A549 (cell line): Measurements from ENCODE around the gene HSD11B1. TPM values are rescaled to one million over a fixed set of nuclear protein-coding genes. Genes with fewer than 3 reads are reported as not detected.

ENCODE experiments used
- ATAC-seq, 2 experiments: fragments of 200-7000 bp in 1 of 2; fragments of >200 bp in 1 of 2; cut with Nextera tagmentation in 1 of 2; cut with Tn5 transposase in 1 of 2; 3 replicates each; pipeline versions ENCODE4 v1.8.0 to v1.9.1; 2018 to 2020; ENCODE audit warnings: mild to moderate bottlenecking in 1 of 2, moderate library complexity in 1 of 2
- CTCF ChIA-PET: fragments of 300-600 bp; sonication (Branson Sonifier 250); formaldehyde crosslinking; extraction: SDS; loops from one replicate; lab custom pipeline; 2021; ENCODE audit warnings: antibody characterized with exemption, inconsistent platforms; lab: Yijun Ruan, JAX
- POLR2A ChIA-PET: fragments of 350-600 bp; formaldehyde crosslinking; extraction: SDS; loops from one replicate; lab custom pipeline; 2021; ENCODE audit warnings: antibody characterized with exemption, inconsistent platforms; lab: Yijun Ruan, JAX
- DNase-seq, 2 experiments: peaks; one replicate each; pipeline versions ENCODE4 v3.0.0 to v3.0.0-alpha.2; 2011 to 2016; ENCODE audit warnings: low read depth in 1 of 2, low spot score in 1 of 2
- FAIRE-seq: peaks from 2 replicates; lab custom pipeline; 2011; peaks lifted over from hg19 to GRCh38; lab: Jason Lieb, UNC
- H3K27ac ChIP-seq, 2 experiments: fragments of >200 bp; sonication (Bioruptor Twin); formaldehyde crosslinking; 3 replicates each; pipeline ENCODE4 v1.5.1; 2016 to 2017
- H3K4me1 ChIP-seq: fragments of >200 bp; sonication (Bioruptor Twin); formaldehyde crosslinking; 3 replicates; pipeline ENCODE4 v1.6.1; 2016
- H3K4me2 ChIP-seq: fragments of >200 bp; sonication (Bioruptor Twin); formaldehyde crosslinking; 3 replicates; pipeline ENCODE4 v1.6.1; 2016
- H3K4me3 ChIP-seq: fragments of >200 bp; sonication (Bioruptor Twin); formaldehyde crosslinking; 3 replicates; pipeline ENCODE4 v1.5.1; 2016
- H3K9me3 ChIP-seq: fragments of >200 bp; sonication (Bioruptor Twin); formaldehyde crosslinking; 3 replicates; pipeline ENCODE4 v1.6.1; 2016
- ATOH8 ChIP-seq: fragments of 250-450 bp; sonication (Bioruptor Pico); IDR thresholded peaks from 2 replicates; pipeline ENCODE4 v1.5.0; 2020; ENCODE audit warnings: low read depth, mild to moderate bottlenecking, moderate library complexity
- CBX2 ChIP-seq: fragments of 200-600 bp; sonication (generic); IDR thresholded peaks from 2 replicates; pipeline ENCODE4 v1.6.1; 2016; ENCODE audit warnings: low read depth, mild to moderate bottlenecking, borderline replicate concordance
- CEBPB ChIP-seq, 2 experiments: fragments of >200 bp in 1 of 2; sonication (Bioruptor Twin) in 1 of 2; formaldehyde crosslinking in 1 of 2; IDR thresholded peaks; 2 replicates each; pipeline ENCODE4 v1.6.1; 2012 to 2016
- CHD4 ChIP-seq: fragments of 200-600 bp; sonication (generic); IDR thresholded peaks from 2 replicates; pipeline ENCODE4 v1.6.1; 2016; ENCODE audit warnings: antibody characterized with exemption, mild to moderate bottlenecking, borderline replicate concordance
- ELK1 ChIP-seq: fragments of 150-350 bp; IDR thresholded peaks from 2 replicates; pipeline ENCODE4 v1.6.1; 2014; ENCODE audit warnings: low read depth, mild to moderate bottlenecking, low read length
- ESRRA ChIP-seq: fragments of 150-350 bp; IDR thresholded peaks from 2 replicates; pipeline ENCODE4 v1.6.1; 2014; ENCODE audit warnings: mild to moderate bottlenecking, low read length, borderline replicate concordance
- GATA3 ChIP-seq: IDR thresholded peaks from 2 replicates; pipeline ENCODE4 v1.6.1; 2012; ENCODE audit warnings: borderline replicate concordance
- HDAC2 ChIP-seq: fragments of 200-600 bp; sonication (generic); IDR thresholded peaks from 2 replicates; pipeline ENCODE4 v1.6.1; 2016
- HOXA7 ChIP-seq: fragments of 250-450 bp; sonication (Bioruptor Pico); IDR thresholded peaks from 2 replicates; pipeline ENCODE4 v1.5.0; 2020; ENCODE audit warnings: mild to moderate bottlenecking, moderate library complexity
- JUN ChIP-seq, 2 experiments: fragments of >200 bp; sonication (Bioruptor Twin); formaldehyde crosslinking; IDR thresholded peaks; 2 replicates in 1 of 2; 3 replicates in 1 of 2; pipeline ENCODE4 v1.6.1; 2016 to 2017
- NFE2L2 ChIP-seq: fragments of 150-350 bp; conservative IDR thresholded peaks from 2 replicates; pipeline ENCODE4 v1.6.1; 2014; ENCODE audit warnings: low read length
- RARB ChIP-seq: fragments of 250-450 bp; sonication (Bioruptor Pico); IDR thresholded peaks from 2 replicates; pipeline ENCODE4 v1.8.0; 2021; ENCODE audit warnings: mild to moderate bottlenecking, moderate library complexity
- RFX5 ChIP-seq: fragments of 450-650 bp; IDR thresholded peaks from 2 replicates; pipeline ENCODE4 v1.7.1; 2014; ENCODE audit warnings: antibody characterized with exemption, mild to moderate bottlenecking, moderate library complexity
- SREBF2 ChIP-seq: fragments of 450-650 bp; IDR thresholded peaks from 2 replicates; pipeline ENCODE4 v1.6.1; 2014; ENCODE audit warnings: mild to moderate bottlenecking, moderate library complexity
- ZC3H11A ChIP-seq: fragments of 450-650 bp; IDR thresholded peaks from 2 replicates; pipeline ENCODE4 v1.6.1; 2014; ENCODE audit warnings: antibody characterized with exemption, mild to moderate bottlenecking
- ZNF302 ChIP-seq: fragments of 250-450 bp; sonication (Bioruptor Pico); IDR thresholded peaks from 2 replicates; pipeline ENCODE4 v1.9.0; 2021; ENCODE audit warnings: inconsistent platforms, mild to moderate bottlenecking, moderate library complexity
- ZSCAN20 ChIP-seq: fragments of 250-450 bp; sonication (Bioruptor Pico); IDR thresholded peaks from 2 replicates; pipeline ENCODE4 v1.8.0; 2022; ENCODE audit warnings: mild to moderate bottlenecking, moderate library complexity
- WGBS: methylation state at CpG from one replicate; pipeline ENCODE4 v1.1.6; 2017; ENCODE audit errors: missing lambda C conversion rate; 5-methylcytosine and 5-hydroxymethylcytosine counted together
- polyA plus RNA-seq, 4 experiments: library from polyadenylated mRNA; depleted of rRNA in 3 of 4; stranded (reverse); fragments of >200 nt; fragmentation: RNase III in 1 of 4; extraction: RNeasy Plus Mini Kit Qiagen cat#74134 plus additional on column Dnase treatment in 1 of 4; gene quantifications; 2 replicates in 3 of 4; 3 replicates in 1 of 4; pipeline ENCODE4 v1.2.3, GENCODE V29; 2011 to 2017
- TF ChIP-seq, protein P1 (sequence below): IDR thresholded peaks from 2 replicates; pipeline ENCODE4 v1.6.1; 2012; ENCODE audit warnings: low read depth, borderline replicate concordance
- TF ChIP-seq, protein P2 (sequence below): fragments of 250-450 bp; sonication (Bioruptor Pico); IDR thresholded peaks from 2 replicates; pipeline ENCODE4 v1.5.0; 2021; ENCODE audit warnings: mild to moderate bottlenecking, moderate library complexity, borderline replicate concordance
- TF ChIP-seq, protein P3 (sequence below): fragments of >200 bp; sonication (Bioruptor Twin); formaldehyde crosslinking; IDR thresholded peaks from 3 replicates; pipeline ENCODE4 v1.6.1; 2016
- TF ChIP-seq, protein P4 (sequence below): IDR thresholded peaks from 2 replicates; pipeline ENCODE4 v1.6.1; 2012

HSD11B1 gene
- polyA plus RNA-seq, 2 of the 4 experiments (the other 2 are of a cell fraction): not detected

DNA sequence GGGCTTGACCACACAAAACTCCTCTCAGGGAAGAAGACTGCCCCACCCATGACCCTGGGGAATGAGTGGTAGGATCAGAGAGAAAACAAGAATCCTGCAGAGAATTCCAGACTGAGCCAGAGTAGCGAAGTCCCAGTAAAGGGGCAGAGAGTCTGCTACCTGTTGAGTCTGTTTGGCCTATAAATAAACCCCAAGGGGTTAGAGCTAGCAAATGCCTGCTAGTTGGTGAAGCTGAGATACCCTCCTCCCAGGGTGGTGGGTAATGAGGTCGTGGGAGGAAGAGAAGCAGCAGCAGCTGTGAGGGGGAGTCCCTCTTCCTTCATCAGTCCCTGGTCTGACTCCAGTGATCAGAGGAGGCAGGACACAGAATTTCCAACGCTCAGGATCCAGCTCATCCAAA lies 53.8 kb downstream of the HSD11B1 start (continued):
- TF ChIP-seq CEBPB (IDR thresholded peaks at IDR 0.05): no peak
- no peak for TF ChIP-seq JUN (IDR thresholded peaks at IDR 0.05)
- TF ChIP-seq, protein P1, sequence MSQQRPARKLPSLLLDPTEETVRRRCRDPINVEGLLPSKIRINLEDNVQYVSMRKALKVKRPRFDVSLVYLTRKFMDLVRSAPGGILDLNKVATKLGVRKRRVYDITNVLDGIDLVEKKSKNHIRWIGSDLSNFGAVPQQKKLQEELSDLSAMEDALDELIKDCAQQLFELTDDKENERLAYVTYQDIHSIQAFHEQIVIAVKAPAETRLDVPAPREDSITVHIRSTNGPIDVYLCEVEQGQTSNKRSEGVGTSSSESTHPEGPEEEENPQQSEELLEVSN: no peak

DNA sequence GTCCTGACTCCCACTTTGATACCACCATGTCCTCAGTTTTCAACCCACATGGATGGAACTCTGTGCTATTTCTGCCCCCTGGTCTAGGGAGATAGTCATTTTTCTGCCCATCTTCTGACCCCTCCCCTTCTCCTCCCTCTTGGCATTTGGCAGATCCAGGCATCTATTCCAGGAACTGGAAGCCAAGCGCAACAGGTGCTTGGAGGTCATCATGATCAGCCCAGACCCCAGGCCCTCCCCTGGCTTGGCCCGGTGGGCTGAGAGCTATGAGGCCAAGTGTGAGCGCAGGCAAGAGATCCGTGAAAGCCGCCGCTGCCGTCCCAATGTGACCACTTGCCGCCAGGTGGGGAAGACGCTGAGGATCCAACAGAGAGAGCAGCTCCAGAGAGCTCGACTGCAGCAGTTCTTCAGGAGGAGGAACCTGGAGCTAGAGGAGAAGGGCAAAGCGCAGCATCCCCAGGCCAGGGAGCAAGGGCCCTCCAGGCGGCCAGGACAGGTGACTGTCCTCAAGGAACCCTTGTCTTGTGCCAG lies 55.2 kb downstream of the HSD11B1 start:
- POLR2A ChIA-PET: no interaction called here

DNA sequence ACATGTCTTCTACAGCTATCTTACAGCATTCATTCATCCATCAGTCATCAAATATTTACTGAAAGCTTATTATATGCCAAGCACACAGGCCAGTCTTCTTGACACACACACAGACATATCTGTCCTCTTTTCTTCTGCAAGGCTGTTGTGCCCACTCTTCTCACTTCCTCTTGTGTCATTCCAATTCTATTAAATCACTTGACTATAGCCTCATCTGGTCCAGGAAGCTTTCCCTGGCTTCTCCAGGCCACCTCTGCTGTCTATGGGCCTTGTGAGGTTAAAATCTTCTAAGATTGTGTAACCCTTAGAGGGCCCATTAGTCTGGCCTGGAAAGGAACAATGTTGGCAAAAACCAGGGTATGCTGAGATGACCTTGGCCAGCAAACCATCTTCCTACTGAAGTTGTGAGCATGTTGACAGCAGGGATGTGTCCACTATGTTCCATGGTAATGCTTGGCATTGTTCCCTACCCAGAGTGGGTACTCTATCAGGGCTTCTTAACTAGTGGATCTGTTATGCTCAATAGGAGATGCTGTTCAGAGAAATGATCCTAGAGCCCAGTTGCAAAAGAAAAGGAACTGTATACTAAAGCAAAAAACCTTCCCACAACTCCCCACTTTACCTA lies 56.5 kb downstream of the HSD11B1 start:
- FAIRE-seq: no peak
- CTCF ChIA-PET: interaction anchor here (0.7 to 3.2 kb wide), 6 partner anchors 9 to 1748 kb away, joined by 3 to 22 read pairs (median 3); no protein-coding TSS in a partner anchor
- Histone ChIP-seq H3K27ac (no peak overlapping the region), H3K9me3 (no peaks in the 10 kb centered on the region)
- DNase-seq: no peak
- no peak for TF ChIP-seq CHD4
- TF ChIP-seq ELK1: no peak
- no peak for TF ChIP-seq ESRRA
- TF ChIP-seq GATA3: no peak
- TF ChIP-seq ZSCAN20 (CRISPR knock-in tag): no peak
- TF ChIP-seq, protein P2, sequence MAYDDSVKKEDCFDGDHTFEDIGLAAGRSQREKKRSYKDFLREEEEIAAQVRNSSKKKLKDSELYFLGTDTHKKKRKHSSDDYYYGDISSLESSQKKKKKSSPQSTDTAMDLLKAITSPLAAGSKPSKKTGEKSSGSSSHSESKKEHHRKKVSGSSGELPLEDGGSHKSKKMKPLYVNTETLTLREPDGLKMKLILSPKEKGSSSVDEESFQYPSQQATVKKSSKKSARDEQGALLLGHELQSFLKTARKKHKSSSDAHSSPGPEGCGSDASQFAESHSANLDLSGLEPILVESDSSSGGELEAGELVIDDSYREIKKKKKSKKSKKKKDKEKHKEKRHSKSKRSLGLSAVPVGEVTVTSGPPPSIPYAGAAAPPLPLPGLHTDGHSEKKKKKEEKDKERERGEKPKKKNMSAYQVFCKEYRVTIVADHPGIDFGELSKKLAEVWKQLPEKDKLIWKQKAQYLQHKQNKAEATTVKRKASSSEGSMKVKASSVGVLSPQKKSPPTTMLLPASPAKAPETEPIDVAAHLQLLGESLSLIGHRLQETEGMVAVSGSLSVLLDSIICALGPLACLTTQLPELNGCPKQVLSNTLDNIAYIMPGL (CRISPR knock-in tag): no peak
- no peak for TF ChIP-seq HOXA7 (CRISPR knock-in tag)
- no peak for TF ChIP-seq RFX5
- TF ChIP-seq, all 56 proteins: peak for 0
- Histone ChIP-seq H3K4me1 (no peaks in the 10 kb centered on the region), H3K4me3 (no peak overlapping the region), H3K4me2 (no peak overlapping the region)
- ATAC-seq: no peak
- POLR2A ChIA-PET: interaction anchor here (0.5 kb wide), 1 partner anchor 46 kb away, joined by 3 read pairs; no protein-coding TSS in a partner anchor

More for the DNA sequence above, 55.2 kb downstream of the HSD11B1 start:
- WGBS: 75% methylated on average over 10 of the region's 12 CpGs
- H3K4me2 ChIP-seq: no peak overlapping the region
- TF ChIP-seq NFE2L2: no peak
- no peak for TF ChIP-seq SREBF2
- TF ChIP-seq ESRRA: no peak
- TF ChIP-seq, protein P3, sequence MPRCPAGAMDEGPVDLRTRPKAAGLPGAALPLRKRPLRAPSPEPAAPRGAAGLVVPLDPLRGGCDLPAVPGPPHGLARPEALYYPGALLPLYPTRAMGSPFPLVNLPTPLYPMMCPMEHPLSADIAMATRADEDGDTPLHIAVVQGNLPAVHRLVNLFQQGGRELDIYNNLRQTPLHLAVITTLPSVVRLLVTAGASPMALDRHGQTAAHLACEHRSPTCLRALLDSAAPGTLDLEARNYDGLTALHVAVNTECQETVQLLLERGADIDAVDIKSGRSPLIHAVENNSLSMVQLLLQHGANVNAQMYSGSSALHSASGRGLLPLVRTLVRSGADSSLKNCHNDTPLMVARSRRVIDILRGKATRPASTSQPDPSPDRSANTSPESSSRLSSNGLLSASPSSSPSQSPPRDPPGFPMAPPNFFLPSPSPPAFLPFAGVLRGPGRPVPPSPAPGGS: no peak
- TF ChIP-seq, protein P4, sequence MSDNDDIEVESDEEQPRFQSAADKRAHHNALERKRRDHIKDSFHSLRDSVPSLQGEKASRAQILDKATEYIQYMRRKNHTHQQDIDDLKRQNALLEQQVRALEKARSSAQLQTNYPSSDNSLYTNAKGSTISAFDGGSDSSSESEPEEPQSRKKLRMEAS: no peak
- TF ChIP-seq CBX2: no peak
- no peak for TF ChIP-seq ZC3H11A
- no peak for TF ChIP-seq RARB (CRISPR knock-in tag)
- TF ChIP-seq ZNF302 (CRISPR knock-in tag): no peak
- TF ChIP-seq ATOH8 (CRISPR knock-in tag): no peak
- no peak for TF ChIP-seq HDAC2
- no peaks in the 10 kb centered on the region for H3K9me3 ChIP-seq
- H3K27ac ChIP-seq: no peak overlapping the region
- CTCF ChIA-PET: interaction anchor here (0.9 to 3.2 kb wide), 3 partner anchors 11 to 15 kb away, joined by 3 to 22 read pairs (median 4); no protein-coding TSS in a partner anchor
- no peaks in the 10 kb centered on the region for H3K4me1 ChIP-seq
- ATAC-seq: no peak
- no peak for DNase-seq
- no peak overlapping the region for H3K4me3 ChIP-seq
- FAIRE-seq: no peak
